GDM1 (cell line): ENCODE data around the gene ROR1.
A peak's percentile ranks its signal among the peaks of the same experiment; 100 is the strongest.

Experiments
- DNase-seq: peaks from one replicate; lab custom pipeline; 2025; lab: John Stamatoyannopoulos, UW

ROR1 gene

DNA sequence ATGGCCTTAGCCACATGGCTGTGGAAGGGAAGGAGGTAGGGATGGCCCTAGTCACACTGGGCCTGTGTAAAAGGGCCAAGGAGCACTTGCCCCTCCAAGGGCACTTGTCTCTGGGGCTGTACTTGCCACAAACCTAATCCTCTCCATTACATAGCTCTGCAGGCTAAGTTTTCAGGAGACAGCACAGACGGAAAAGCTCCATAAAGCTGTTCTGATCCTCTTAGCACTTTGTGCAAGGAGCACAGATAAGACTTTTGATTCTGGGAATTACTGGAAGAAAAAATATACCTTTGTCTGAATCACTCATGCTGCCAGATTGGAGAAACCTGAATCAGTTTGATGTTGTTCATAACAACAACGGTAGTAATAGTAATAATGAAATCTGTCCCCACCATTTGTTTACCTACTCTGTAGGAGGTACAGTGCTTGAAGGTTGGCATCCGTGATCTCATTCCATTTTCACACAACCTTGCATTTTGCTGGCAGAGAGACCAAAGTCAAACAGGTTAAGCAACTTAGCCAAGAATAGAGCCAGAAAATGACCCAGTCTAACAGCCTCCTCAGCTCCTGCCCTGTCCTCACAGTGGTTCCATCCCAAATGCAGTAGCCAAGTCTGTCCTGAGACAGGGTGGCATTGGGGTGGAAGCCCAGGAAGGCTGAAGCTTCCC lies 207.1 kb downstream of the ROR1 start:
- no peak for DNase-seq

DNA sequence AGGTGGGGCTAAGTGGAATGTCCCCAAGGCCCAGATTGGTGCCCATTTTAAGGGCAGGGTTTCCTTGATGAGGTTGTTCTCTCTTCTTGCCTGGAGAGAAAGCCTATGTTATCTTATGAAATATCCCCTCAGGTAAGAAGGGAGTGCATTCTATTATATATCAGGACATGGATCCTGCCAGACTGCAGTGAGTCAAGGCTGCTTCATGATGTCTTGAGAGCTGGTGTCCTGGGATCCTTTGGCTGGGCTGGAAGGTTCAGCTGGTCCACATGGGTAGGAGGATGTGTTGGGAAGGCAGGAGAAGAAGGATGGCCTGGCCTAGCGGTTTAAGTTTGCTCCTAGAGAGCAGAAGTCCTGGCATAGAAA lies 207.6 kb downstream of the ROR1 start:
- no peak for DNase-seq

DNA sequence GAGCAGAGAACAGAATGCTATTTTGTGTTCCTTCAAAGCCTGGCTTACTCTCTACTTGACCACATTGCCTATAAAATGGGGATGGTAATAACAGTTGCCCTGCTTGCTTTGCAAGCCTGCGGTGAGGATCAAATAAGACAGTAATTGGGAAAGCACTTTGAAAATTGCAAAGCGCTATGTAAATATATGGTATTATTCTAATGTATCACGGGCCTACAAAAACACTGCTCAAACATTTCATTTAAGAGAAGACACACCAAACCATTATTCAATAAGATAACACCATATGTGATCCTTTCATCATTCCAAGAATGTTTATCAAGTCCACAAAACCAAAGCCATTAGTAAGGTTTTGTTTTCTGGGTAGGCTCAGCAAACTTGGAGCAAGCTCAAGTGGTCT lies 208.4 kb downstream of the ROR1 start:
- no peak for DNase-seq

DNA sequence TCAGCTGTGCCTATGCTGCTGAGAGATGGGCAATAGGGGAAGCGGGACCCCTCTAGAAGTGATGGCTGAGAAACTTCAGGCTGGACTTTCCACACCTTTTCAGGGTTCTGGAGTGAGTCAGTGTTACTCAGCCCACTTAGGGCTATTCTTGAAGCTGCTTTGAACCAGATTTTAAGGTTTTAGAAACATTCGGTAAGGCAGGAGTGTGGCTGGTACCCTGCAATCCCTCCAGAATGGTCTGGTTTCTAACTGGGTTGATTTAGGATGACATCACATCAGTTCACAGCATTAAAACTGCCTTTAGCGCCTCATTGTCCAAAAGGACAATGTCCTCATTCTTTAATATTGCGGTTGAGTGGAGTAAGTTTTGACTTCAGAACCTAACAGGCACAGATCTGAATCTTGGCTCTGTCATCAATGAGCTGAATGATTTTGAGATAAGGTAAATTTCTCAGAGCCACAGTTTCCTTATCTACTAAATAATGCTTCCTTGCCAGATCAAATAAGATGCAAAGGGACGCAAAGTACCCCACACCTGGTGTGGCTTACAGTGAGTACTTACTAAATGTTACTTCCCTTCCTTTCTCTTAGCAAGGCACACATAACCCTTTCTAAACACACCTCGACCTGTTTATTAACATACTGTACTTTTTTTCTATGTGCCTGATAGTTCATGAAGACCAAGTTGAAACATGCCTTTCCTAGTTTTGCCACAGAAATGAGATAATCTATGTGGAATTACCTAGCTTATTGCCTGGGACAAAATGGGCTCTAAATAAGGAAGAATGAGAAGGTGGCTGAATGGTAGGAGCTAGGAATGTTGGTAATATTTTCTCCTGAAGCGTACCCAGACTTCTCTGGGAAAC lies 209.8 kb downstream of the ROR1 start:
- no peak for DNase-seq

DNA sequence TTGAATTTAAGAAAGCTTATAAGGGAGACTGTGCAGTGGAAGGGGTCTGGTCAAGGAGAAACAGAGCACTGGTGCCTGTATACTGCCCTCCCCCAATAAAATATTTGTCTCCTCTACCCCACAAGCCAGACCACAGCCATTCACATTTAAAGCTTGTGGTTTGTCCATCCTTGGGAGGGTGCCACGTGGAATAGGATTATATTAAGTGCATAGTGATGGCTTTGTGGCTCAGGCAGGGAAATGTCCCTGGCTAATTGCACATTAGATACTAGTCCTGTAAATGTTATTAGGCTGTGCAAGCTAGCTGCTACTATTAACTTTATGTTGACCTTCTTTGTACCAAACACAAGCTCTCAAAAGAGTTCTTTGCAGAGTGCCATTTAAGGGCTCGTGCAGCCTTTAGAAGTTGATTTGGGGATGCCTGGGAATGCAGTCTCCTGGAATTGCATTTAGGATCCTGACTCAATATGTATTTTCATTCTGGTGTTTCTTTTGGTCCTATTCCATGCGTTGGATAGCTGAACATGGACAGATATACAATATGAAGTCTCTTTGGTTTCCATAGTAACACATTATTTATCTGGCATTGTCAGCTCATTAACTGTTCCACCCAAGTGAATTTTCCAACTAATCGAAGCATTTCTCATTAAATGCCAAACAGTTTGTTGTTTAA lies 210.6 kb downstream of the ROR1 start:
- no peak for DNase-seq

DNA sequence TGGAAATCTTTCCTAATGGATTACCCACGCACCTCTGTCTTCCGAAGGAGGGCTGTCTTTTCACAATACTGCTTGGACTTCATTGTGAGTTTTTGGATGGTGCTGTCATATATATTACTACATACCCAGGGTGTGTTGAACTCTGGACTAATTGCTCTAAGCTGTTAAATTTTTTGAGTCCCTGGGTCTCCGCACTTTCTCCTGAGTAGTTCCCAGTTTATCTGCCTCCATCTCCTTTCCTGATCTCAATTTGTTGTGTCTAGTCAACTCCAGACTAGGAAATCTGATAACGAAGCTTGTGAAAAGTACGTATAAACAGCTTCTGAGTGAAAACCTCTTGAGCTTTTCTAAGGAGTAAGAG lies 211.1 kb downstream of the ROR1 start:
- no peak for DNase-seq

DNA sequence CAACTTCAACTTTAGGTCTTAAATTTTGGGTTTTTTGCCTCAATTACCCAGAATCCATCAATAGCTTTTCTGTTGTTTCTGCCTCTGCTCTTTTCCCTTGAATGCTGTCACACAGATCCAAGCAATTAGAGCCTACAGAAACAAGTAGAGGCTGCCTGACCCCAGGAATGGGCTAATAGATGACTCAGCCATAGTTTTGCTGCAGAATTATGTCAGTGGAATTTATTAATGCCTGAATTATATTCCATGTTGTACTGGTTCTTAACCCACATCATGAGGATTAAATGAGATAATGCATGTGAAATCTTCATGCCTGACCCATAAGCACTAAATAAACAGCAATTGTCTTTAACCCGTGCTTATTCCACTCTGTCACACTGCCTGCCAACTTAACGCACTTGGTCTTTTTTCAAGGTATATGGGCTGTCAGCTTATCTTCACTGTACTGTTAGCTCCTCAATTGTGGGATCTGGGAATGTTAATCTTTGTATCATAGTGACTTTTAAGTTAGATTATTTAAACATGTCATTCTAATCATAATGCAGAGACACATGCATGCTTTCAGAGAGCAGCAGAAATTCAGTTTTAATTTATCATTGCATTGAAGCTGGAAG lies 213.3 kb downstream of the ROR1 start:
- no peak for DNase-seq

DNA sequence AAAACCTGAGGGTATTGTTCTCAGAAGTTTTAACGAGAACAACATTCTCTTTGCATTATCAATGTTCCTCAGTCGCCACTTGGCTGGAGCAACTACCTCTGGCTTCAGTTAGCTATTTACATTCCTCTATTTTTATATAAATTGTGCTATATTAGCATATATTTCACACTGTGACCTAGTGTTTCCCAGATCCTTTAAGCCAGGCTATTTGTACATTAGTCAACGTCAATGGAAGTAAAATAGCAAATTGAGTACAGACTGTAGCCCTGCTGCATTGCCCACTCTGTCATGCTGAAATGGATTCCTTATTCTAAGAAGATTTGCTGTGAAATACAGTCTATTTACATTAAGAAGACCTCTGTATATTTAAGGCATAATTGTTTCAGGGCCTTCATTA lies 213.8 kb downstream of the ROR1 start:
- no peak for DNase-seq

DNA sequence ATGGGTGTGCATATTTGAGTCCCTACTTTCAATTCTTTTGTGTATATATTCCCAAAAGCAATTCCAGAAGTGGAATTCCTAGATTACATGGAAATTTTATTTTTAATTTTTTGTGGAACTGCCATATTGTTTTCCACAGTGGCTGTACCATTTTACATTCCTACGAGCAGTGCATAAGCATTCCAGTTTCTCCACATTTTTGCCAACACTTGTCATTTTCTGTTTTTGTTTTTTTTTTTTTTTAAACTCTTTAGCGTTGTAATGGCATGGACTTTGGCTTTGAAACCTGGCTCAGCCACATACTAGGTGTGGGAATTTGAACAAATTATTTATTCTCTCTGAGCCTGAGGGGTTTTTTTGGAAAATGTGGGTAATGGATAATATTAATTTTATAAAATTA lies 215.1 kb downstream of the ROR1 start:
- DNase-seq: no peak

DNA sequence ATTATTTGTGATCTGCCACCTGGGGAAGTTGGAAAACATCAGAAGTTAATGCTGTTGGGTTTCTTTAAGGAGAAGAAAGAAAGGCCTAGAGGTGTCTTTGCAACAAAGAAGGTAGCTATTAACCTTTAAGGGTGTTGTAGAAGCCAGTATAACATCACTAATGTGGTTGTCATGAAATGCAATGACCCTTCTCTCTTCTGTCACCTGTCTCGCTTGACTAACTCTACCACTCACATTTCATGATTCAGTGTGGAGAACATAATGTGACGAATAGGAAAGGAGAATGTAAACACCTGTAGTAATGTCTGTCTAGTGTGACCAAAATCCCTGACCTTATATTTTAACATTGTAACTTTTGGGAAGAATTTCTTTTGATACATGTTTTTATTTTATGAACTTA lies 217.9 kb downstream of the ROR1 start:
- no peak for DNase-seq

DNA sequence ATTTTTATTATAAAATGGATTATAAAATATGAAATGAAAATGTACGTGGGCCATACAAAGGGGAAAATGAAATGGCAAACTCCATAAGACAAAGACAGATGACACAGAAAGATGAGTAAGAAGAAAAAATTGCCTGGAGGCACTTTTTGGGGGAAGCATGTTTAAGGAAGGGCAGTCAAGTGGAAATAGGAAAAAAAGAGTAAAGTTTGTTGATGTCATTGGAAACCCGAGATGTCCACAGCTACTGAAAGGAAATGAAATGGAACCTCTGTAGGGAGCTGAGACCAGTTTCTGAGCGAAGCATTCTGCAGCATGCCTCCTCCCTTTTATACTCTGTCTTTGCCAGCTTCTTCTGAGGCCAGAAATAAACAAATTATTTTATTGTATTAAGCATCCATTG lies 226.2 kb downstream of the ROR1 start:
- DNase-seq: no peak

DNA sequence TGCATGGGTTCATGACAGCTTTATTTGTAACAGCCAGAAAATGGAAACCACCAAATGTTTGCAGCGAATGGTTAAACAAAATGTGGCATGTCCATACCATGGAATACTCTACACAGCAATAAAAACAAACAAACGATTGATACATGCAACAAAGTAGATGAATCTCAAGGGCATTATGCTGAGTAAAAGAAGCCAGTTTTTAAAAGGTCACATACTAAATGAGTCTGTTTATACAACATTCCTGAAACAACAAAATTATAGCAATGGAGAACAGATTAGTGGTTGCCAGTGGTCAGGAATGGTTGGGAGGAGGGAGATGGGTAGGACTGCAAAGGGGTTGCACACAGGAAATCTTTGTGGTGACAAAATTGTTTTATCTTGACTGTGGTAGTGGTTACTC lies 227.2 kb downstream of the ROR1 start:
- no peak for DNase-seq

DNA sequence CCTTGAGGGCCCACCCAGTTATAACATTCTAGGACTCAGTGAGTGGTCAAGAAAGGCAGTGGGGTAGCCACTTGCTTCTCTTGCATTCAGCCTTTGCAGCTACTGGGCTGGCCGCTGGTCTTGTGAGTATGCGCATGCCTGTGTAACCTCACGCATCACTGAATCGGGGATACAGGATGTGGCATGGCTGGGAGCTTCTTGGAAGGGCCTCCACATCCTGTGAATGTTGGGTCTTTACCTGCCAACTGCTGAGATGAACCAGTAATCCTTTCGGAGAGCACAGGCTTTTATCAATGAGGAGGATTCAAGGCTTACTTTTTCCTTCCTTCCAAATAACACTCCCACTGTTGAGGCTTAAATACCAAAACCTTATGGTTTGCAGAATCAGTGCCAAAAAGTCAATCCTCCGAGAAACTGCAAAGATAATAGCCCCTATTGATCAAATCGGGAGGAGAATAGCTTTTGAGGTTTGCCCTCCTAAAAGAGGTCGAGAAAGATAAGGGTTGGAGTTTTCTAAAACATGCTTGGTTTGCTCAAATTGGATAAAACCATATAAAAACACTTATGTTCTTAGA lies 230.7 kb downstream of the ROR1 start:
- no peak for DNase-seq

DNA sequence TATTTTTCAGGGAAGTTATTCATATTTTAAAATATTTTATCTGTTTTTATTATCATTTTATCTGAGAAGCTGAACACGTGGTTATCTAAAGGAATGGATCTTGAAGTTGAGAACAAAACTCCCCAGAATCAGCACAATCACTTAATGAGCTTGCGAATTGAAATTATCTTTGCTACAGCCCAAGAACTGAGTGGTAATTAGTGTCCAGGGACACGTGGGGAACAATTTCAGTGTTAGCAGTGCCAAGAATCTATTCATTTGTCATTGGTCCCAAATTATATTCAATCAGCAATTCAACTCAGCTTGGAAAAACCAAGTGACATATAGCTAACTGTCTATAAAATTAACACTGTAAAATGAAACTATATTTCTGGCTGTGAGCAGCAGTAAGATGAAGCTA lies 232.0 kb downstream of the ROR1 start:
- no peak for DNase-seq

DNA sequence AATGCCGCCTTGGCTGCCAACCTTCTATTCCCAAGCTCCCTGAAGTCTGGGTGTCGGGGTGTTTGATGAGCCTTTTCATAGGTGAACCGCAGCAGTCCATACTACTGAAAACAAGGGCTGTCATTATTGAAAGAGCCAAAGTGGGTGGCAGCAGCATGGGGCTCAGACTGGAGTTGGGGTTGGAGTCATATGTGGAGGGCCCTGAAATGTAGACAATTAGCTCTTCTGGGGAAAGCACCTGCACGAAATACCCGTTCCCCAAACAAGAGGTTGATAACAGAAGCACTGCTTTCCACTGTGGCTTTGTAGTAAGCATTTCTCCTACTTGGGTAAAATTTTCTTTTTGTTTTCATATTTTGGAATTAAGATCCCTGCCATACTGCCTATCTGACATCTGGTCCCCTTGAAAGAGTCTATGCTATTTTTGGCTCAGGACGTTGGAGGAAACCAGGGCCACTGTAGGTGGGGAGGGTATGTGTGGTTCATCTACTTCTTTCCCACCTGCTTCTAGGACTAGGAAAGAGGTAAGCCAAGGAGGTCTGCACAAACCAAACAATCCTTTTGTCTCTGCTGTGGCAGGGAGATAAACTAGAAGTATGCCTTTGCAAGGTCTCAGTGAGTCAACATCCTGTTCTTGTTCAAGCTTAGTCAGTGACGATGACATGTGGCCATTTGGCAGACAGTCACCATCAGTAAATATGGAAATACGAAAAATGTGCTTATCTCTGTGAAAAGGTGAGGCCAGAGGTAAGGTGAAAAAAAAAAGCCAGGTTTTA lies 232.6 kb downstream of the ROR1 start:
- peak; percentile 58 for DNase-seq

DNA sequence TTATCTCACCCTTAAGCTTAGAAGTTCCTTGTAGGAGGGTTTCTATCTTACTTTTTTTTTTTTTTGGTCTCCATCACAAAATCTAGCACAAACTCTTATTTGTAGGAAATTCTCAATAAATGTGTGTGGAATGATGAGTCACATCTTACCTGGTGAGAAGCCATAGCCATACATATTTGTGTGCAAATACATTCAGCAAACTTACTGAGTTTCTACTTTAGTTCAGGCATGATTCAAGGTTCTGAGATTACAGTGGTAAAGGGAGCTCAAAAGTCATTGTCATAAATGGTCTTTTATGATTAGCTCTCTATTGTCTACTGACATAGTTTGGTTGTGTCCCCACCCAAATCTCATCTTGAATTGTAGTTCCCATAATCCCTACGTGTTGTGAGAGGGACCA lies 236.5 kb downstream of the ROR1 start:
- no peak for DNase-seq

DNA sequence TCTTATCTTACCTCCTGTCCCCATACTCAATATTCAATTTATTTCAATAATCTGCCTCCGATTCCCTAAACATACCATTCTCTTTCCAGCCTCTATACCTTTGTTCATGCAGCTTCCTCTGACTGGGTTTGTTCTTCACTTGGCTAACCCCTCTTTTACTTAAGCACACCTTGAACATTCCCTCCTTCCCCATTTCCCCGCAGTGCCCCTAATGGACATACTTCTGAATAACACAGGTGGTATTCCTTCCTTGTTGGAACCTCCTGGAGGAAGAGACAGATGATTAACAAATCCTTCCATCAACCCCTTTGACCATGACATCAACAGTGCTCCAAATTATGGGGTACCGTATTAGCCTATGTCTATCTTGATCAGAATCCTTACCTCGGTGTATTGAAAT lies 239.6 kb downstream of the ROR1 start:
- no peak for DNase-seq

DNA sequence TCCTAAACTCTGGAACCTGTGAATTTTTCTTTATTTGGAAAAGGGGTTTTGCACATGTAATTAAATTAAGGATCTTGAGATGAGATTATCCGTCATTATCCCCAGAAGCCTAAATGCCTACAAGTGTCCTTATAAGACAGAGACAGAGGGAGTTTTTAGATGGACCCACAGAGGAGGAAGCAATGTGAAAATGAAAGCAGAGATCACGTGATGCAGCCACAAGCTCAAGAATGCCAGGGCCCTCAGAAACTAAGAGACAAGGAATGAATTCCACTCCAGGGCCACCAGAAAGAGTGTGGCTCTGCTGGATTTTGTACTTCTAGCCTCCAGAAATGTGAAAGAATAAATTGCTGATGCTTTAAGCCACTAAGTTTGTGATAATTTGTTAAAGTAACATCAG lies 246.0 kb downstream of the ROR1 start:
- DNase-seq: no peak

DNA sequence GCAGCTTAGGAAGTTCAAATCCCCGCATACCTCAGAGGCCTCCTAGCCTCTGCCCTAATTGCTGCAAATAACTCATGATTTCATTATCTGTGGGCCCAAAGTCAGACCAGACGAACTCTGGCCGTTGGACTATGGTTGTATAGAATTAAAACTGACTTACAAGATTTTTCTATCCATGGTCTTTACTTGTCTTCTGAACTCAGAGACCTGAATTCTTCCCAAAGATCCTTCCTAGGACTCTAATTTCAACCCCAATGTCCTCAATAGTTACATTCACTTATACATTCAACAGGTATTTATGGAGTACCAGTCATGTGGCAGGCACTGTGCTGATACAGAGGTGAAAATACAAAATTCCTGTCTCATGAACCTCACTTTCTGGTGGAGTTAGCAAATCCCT lies 247.2 kb downstream of the ROR1 start:
- no peak for DNase-seq

DNA sequence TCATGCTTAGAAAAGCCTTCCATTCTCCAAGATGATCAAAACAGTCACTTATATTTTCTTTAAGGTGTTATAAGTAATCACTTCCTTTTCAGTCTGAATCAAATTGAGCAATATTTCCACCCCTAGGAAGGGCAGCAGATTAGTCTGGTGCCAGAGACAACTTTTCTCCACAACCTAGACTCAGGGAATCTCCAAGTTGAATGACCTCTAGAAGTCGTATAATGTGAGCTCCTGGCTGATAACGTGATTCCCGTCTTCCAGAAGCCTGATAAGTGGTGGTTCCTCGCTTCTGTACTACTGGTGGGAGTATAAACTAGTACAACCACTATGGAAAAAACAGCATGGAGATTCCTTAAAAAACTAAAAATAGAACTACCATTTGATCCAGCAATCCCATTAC lies 251.2 kb downstream of the ROR1 start:
- no peak for DNase-seq

DNA sequence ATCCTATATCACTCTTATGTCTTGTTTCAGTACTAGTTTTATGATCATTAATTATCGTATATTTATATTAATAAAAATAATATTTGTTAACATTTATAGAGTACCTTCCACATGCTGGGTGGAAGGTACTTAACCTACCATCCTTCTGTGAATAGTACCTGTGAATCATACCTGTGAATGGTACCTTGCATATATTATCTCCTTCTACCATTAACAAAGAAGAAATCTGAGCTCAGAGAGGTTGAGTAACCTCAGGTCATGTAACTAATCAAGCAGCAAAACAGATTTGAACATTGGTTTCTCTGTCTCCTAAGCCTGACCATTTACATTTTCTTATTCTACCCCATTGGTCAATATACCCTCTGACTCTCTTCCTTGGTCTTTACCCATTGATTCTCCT lies 255.2 kb downstream of the ROR1 start:
- no peak for DNase-seq

DNA sequence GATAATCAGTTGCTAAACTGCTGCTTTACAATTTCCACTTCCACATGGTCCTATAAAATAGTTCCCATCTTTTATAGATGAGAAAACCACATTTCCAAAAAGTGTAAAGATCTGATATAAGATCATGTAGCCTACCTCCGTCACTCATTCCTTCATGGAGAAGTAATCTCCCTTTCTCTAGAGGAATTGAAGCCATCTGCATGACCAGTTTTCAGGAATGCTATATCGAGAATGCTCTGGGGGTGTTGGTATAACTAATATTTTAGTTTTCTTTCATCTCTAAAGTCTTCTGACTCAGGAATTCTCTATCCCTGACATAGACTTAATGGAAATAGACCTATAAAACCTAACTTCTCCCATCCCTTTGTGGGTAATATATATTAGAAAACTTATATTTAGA lies 256.6 kb downstream of the ROR1 start:
- DNase-seq: no peak
